HUES6 (cell line): ENCODE data around the gene PDE3B.

Source experiments
- H3K27ac ChIP-seq: 2 replicates; pipeline ENCODE4 v1.7.0; 2013; ENCODE audit warnings: low read depth, mild to moderate bottlenecking, low read length, inconsistent platforms
- H3K27me3 ChIP-seq: 2 replicates; pipeline ENCODE4 v1.6.1; 2013; ENCODE audit warnings: low read length; ENCODE audit not compliant: control insufficient read depth, insufficient read depth
- H3K36me3 ChIP-seq: 2 replicates; pipeline ENCODE4 v1.6.1; 2013; ENCODE audit warnings: low read length; ENCODE audit not compliant: control insufficient read depth, insufficient read depth
- H3K4me1 ChIP-seq: 2 replicates; pipeline ENCODE4 v1.6.1; 2013; ENCODE audit warnings: low read length; ENCODE audit not compliant: control insufficient read depth, insufficient read depth
- H3K4me3 ChIP-seq: 2 replicates; pipeline ENCODE4 v1.5.1; 2013; ENCODE audit warnings: low read depth, low read length
- H3K9ac ChIP-seq: one replicate; pipeline ENCODE4 v1.6.1; 2013; ENCODE audit warnings: mild to moderate bottlenecking, low read length
- H3K9me3 ChIP-seq: 2 replicates; pipeline ENCODE4 v1.6.1; 2013; ENCODE audit warnings: low read depth, low read length; ENCODE audit not compliant: control insufficient read depth, insufficient read depth

Gene PDE3B

DNA sequence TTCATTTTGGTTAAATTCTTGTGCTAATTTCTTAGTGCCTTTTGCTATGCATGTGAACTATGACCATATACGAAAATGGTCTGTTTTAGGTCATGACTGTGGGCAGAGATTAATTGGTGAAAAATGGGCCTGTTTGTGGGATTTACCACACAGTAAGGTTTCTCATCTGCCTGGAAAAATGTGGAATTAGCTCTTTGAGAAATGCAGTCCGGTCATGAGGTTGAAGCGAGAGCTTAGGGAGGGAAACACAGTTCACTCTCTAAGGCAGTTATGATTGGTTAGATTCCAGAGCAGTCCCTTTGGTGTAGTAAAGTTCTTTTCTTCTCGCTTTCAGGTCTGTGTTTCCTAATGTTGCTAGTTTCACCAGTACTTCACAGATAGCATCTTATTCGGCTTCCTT lies 1.2 kb upstream of the PDE3B start:
- Histone ChIP-seq H3K4me1 (peaks cover 17% of the 10 kb centered on the region), H3K4me3 (peak overlapping the region; percentile 96), H3K27ac (no peak overlapping the region), H3K27me3 (peaks cover 32% of the 10 kb centered on the region), H3K9me3 (no peaks in the 10 kb centered on the region), H3K9ac (no peak overlapping the region), H3K36me3 (no peaks in the 10 kb centered on the region)

DNA sequence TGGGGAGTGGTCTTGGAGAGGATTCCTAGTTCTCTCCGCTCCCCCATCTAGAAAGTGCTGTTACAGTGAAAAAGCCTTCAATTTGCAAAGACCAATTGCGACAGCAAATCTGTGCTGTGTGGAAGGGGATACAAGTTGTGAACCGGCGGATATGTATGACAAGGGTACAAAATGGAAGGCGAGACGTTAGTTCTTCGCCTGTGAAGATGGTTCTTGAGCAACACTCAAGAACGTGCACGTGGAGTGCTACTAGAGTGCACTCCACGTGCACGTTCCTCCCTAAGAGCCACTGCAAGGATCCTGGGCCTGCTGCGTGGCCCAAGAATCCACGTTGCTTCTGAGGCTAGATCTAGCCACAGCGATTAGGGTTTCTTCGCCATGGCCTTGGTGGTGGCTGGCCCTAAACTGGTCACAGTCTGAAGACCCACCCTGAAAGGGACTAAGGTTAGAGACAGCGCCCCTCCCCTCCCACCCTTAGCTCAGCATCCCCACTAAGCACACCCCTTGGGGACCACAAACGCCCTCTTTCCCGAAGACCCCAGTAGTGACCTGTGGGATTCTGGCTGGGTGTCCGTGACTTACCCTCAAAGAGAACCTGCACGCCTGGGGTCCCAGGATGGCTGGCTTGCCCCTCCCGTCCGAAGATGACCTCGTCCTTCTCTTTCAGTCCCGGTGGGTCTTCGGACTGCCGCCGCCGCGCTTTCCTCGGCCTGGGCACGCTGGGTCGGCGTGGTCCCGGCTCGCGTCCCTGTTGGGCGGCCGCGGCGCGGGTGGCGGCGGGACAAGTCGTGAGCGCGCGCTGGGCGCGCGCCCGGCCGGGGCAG lies 519 bp upstream of the PDE3B start:
- Histone ChIP-seq H3K27me3 (peaks cover 32% of the 10 kb centered on the region), H3K9ac (peak overlapping the region; percentile 64), H3K36me3 (no peaks in the 10 kb centered on the region), H3K27ac (no peak overlapping the region), H3K4me3 (peak overlapping the region; percentile 96), H3K9me3 (no peaks in the 10 kb centered on the region), H3K4me1 (peaks cover 20% of the 10 kb centered on the region)

DNA sequence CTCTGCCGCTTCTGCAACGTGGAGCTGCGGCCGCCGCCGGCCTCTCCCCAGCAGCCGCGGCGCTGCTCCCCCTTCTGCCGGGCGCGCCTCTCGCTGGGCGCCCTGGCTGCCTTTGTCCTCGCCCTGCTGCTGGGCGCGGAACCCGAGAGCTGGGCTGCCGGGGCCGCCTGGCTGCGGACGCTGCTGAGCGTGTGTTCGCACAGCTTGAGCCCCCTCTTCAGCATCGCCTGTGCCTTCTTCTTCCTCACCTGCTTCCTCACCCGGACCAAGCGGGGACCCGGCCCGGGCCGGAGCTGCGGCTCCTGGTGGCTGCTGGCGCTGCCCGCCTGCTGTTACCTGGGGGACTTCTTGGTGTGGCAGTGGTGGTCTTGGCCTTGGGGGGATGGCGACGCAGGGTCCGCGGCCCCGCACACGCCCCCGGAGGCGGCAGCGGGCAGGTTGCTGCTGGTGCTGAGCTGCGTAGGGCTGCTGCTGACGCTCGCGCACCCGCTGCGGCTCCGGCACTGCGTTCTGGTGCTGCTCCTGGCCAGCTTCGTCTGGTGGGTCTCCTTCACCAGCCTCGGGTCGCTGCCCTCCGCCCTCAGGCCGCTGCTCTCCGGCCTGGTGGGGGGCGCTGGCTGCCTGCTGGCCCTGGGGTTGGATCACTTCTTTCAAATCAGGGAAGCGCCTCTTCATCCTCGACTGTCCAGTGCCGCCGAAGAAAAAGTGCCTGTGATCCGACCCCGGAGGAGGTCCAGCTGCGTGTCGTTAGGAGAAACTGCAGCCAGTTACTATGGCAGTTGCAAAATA lies 816 bp downstream of the PDE3B start:
- H3K4me1 ChIP-seq = peaks cover 24% of the 10 kb centered on the region
- no peaks in the 10 kb centered on the region for H3K9me3 ChIP-seq
- H3K27ac ChIP-seq = peak overlapping the region; percentile 71; the same call in 1 of the 2 replicates
- no peaks in the 10 kb centered on the region for H3K36me3 ChIP-seq
- peak overlapping the region; percentile 96 for H3K4me3 ChIP-seq
- peaks cover 32% of the 10 kb centered on the region for H3K27me3 ChIP-seq
- peak overlapping the region; percentile 88 for H3K9ac ChIP-seq

DNA sequence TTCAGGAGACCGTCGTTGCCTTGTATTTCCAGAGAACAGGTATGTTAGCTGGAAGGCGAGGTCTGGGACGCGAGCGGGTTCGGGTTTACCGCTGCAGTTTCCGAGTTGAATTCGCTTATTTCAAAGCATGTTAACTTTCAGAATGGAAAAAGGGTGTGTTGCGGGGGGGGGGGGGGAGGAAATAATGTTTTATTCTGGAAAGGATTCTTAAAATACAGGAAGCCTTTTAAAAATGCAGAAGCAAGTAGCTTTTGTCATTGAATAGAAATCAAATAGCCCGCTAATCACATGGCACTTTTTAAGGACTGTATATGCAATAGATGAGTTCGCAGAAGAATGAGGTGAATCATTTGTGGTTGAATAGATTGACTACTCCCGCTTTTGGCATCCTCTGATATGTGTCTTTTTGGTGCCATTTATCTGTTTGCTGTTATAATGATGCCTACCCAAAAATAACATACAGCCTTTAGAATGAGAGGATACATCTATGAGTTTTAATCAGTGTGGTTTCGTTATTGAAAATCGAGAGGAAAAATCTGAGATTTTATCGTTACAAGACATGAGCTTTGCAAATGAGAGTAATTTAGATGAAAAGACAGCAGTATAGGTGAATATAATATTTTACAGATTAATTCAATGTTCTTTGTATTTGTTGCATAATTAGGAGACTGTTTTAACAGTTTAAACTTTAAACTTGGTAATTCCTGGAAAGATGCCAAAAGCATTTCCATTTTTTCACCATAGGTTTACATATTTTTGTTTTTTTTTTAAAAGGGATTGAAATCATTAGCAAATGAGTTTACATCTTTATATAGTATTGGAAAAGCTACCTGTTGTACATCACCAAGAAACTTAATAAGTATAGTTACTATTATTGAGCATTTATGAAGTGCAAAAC lies 1.7 kb downstream of the PDE3B start:
- H3K27ac ChIP-seq = no peak overlapping the region
- peaks cover 24% of the 10 kb centered on the region for H3K4me1 ChIP-seq
- no peaks in the 10 kb centered on the region for H3K9me3 ChIP-seq
- peak overlapping the region; percentile 88 for H3K9ac ChIP-seq
- peak overlapping the region; percentile 96 for H3K4me3 ChIP-seq
- peaks cover 32% of the 10 kb centered on the region for H3K27me3 ChIP-seq
- no peaks in the 10 kb centered on the region for H3K36me3 ChIP-seq

DNA sequence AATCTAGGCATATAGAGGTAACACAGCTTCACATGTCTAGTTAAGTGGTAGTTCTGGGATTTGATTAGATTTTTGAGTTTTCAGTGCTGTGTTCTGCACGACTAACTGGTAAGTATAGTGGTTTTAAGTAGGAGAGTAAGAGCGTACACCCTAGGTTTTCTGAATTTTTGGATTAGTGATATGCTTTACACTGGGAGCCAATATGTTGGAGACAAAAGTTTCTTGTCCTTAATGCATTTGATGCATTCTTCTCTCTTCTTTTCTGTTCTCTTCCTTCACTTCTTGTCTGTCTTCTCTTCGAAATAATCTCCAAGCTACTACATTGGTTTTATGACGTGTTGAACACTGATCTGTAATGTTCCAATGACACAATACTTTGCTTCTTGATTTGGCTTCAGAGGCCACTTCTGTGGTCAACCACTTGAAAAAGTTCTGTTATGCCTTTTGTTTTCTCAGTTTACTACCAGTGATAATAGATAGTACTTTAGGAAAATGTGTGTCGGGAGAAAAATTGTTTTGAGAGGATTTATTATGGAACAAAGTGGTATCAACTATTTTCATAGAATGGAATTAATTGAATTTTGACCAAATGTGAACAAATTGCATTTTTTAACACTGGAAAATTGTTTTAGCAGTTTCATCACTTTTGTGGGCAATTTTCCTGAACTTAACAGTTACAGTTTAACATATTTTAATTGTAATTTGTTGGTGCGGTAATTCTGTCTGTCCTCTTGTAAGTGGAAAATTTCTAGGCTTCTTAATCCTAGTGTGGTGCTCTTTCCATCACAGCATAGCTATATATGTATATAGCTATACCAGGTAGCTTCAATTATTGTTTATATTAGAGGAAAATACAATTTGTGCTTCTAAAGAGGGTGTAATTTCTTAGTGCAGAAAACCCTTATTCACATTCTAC lies 2.6 kb downstream of the PDE3B start:
- Histone ChIP-seq H3K9ac (no peak overlapping the region), H3K27me3 (peaks cover 32% of the 10 kb centered on the region), H3K4me3 (peak overlapping the region; percentile 96), H3K4me1 (peaks cover 24% of the 10 kb centered on the region), H3K36me3 (no peaks in the 10 kb centered on the region), H3K27ac (no peak overlapping the region), H3K9me3 (peaks cover 7% of the 10 kb centered on the region; the same call in 1 of the 2 replicates)

DNA sequence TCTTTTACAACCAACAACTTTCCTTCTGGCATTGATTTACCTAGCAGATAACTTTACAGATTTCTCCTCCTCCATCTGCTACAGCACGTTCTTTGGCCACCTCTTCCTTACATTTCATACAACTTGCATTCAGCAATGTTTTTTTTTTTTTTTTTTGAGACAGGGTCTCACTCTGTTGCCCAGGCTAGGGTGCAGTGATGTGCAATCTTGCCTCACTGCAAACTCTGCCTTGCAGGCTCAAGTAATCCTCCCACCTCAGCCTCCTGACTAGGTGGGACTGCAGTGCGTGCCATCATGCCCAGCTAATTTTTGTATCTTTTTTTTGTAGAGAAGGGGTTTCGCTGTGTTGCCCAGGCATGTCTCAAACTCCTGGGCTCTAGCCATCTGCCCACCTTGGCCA lies 6.5 kb downstream of the PDE3B start:
- no peaks in the 10 kb centered on the region for H3K36me3 ChIP-seq
- H3K27ac ChIP-seq = no peak overlapping the region
- H3K9ac ChIP-seq = no peak overlapping the region
- H3K4me3 ChIP-seq = no peak overlapping the region
- H3K9me3 ChIP-seq = peaks cover 7% of the 10 kb centered on the region; the same call in 1 of the 2 replicates
- H3K27me3 ChIP-seq = peaks cover 16% of the 10 kb centered on the region
- peaks cover 19% of the 10 kb centered on the region for H3K4me1 ChIP-seq

DNA sequence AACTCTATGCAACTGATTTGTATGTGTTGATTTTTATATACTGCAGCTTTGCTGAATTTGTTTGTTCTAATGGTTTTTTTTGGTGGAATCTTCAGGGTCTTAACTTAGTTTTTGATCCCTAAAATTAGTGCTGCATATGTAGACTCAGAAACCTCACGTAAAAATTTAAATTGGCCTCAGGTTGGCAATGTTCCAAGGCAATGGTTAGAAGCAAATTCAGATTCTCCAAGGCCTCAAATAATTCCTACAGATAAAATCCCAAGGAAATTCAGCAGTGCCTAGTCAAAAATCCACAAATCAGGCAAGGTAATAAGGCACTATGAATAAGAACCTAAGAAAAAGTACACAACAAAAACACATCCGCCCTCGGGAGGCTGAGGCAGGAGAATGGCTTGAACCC lies 9.5 kb downstream of the PDE3B start:
- Histone ChIP-seq H3K9me3 (peaks cover 7% of the 10 kb centered on the region; the same call in 1 of the 2 replicates), H3K27ac (no peak overlapping the region), H3K4me1 (peaks cover 4% of the 10 kb centered on the region; the same call in 1 of the 2 replicates), H3K36me3 (no peaks in the 10 kb centered on the region), H3K9ac (no peak overlapping the region), H3K27me3 (no peaks in the 10 kb centered on the region), H3K4me3 (no peak overlapping the region)

DNA sequence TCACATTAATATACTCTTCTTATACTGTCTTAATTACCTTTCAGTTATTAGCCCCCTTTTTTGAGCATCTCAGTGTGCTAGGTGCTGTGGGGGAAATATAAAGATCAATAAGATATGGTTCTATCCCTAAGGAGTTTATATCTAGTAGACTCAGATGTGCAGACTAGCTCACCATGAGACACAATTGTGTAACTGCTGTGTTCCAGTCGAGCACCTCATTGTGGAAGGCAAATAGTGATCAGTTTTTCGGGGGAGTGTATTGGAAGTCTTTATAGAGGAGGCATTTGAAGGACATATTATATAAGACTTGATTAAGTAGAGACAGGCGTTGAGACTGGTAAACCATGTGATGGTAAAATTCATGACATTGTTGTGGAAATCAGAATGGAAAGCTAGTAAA lies 11.8 kb downstream of the PDE3B start:
- Histone ChIP-seq H3K27ac (no peak overlapping the region), H3K4me3 (no peak overlapping the region), H3K4me1 (no peaks in the 10 kb centered on the region), H3K27me3 (no peaks in the 10 kb centered on the region), H3K36me3 (no peaks in the 10 kb centered on the region), H3K9ac (no peak overlapping the region), H3K9me3 (peaks cover 7% of the 10 kb centered on the region; the same call in 1 of the 2 replicates)

DNA sequence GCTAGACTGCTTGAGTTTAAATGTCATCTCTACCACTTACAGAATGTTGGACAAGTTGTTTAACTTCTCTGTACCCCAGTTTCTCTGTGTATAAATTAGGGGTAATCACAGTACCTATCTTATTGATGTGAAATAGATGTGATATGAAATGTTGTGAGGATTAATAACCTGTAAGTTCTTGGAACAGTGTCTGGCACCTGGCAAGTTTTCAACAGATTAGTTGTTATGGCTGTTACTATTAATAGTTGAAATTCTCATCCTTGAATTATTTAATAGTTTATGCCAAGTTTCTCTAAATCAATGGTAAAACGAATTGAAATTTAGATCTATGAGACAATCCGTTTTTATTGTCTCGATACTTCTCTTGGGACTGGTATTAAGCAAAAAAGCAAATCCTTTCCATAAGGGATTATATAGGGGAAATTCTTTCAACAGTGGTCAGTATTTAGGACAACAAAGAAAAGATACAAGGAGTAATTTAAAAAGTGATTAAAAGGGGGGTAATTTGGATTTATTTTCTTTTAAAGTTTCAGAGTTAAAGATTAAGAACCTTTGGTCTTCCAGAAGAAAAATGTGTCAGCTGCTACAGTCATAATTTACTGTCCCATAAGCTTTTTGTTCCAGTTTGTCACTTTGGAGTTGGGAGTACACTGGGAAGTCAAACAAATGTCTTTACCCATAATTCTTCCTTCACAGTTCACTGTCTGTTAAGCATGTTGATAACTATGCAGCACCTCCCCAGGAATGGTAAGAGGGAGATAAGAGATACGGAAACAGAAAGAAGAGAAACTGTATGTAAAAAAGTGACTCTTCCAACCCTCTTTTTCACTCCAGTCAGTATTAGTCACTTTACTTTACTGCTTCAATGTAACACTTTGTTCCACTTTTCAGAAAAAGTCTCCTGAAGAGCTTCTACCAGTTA lies 13.2 kb downstream of the PDE3B start:
- H3K27me3 ChIP-seq = no peaks in the 10 kb centered on the region
- H3K4me3 ChIP-seq = no peak overlapping the region
- H3K9me3 ChIP-seq = no peaks in the 10 kb centered on the region
- H3K36me3 ChIP-seq = no peaks in the 10 kb centered on the region; the same call in none of the 2 replicates
- no peaks in the 10 kb centered on the region for H3K4me1 ChIP-seq
- H3K27ac ChIP-seq = no peak overlapping the region
- H3K9ac ChIP-seq = no peak overlapping the region
